Measurements from ENCODE around the gene ZCWPW1.
"Not testable (repeated sequence)": the region's sequence is repeated elsewhere in the genome, so short reads cannot be mapped to it uniquely, and the experiment has no call there.

The ZCWPW1 gene

DNA sequence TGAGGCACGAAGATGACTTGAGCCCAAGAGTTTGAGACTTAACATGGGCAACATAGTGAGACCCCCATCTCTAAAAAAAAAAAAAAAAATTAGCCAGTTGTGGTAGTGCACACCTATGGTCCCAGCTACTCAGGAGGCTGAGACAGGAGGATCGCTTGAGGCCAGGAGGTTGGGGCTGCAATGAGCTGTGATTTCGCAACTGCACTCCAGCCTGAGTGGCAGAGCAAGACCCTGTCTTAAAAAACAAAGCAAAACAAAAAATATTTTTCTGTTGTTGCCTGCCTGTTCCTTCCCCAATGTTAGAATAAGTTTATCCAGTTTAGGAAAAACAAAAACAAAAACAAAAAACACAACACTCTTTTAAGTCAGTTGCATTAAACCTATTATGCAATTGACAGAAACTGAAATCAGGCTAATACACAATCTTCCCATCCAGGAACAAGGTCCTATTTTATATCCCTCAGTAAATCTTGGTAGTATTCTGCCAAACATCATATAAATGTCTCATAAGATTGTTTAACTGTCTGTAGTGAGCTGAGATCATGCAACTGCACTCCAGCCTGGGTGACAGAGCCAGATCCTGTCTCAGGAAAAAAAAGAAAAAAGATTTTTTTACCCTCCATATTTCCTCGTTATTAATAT, 50.3 kb downstream of the ZCWPW1 start:
- no peak overlapping the region for H3K4me3 ChIP-seq (ENCODE audit: severe bottlenecking)

DNA sequence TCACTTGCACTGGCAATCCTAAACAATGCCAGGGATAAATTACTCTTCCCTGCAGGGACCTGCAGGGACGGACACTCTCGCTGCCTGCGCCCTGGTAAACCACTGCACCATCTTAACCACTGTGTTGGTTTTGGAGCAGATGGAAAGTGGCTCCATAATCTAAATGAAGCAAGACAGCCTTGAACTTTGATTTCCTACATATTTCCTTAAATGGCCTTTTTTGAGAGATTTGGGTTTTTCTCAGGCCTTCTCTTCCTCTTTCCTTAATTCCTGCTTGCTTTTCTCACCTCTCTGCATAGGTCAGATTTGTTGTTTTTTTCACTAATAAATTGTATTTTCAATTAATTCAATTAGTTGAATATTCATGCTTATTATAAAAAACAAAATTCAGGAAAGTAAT, 52.4 kb downstream of the ZCWPW1 start:
- no peaks in the 10 kb centered on the region for H3K36me3 ChIP-seq (ENCODE audit: low read depth)
- H3K4me3 ChIP-seq (ENCODE audit: severe bottlenecking), result no peak overlapping the region
- no peak for ATAC-seq (ENCODE audit: low read depth)
- no peaks in the 10 kb centered on the region for H3K9me3 ChIP-seq (ENCODE audit: severe bottlenecking)
- H3K4me1 ChIP-seq (ENCODE audit: insufficient read depth, poor library complexity, severe bottlenecking), result no peaks in the 10 kb centered on the region
- H3K27ac ChIP-seq (ENCODE audit: poor library complexity, severe bottlenecking), result no peak overlapping the region
- no peak for DNase-seq (ENCODE audit: low spot score)
- no peaks in the 10 kb centered on the region for H3K27me3 ChIP-seq (ENCODE audit: insufficient read depth, poor library complexity, severe bottlenecking)
- TF ChIP-seq, protein P1, sequence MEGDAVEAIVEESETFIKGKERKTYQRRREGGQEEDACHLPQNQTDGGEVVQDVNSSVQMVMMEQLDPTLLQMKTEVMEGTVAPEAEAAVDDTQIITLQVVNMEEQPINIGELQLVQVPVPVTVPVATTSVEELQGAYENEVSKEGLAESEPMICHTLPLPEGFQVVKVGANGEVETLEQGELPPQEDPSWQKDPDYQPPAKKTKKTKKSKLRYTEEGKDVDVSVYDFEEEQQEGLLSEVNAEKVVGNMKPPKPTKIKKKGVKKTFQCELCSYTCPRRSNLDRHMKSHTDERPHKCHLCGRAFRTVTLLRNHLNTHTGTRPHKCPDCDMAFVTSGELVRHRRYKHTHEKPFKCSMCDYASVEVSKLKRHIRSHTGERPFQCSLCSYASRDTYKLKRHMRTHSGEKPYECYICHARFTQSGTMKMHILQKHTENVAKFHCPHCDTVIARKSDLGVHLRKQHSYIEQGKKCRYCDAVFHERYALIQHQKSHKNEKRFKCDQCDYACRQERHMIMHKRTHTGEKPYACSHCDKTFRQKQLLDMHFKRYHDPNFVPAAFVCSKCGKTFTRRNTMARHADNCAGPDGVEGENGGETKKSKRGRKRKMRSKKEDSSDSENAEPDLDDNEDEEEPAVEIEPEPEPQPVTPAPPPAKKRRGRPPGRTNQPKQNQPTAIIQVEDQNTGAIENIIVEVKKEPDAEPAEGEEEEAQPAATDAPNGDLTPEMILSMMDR (IDR thresholded peaks at IDR 0.05; ENCODE audit: poor library complexity, severe bottlenecking), result no peak

More for the DNA sequence above, 50.3 kb downstream of the ZCWPW1 start:
- H3K4me1 ChIP-seq (ENCODE audit: insufficient read depth, poor library complexity, severe bottlenecking), result no peaks in the 10 kb centered on the region
- H3K27me3 ChIP-seq (ENCODE audit: insufficient read depth, poor library complexity, severe bottlenecking), result no peaks in the 10 kb centered on the region
- no peak overlapping the region for H3K27ac ChIP-seq (ENCODE audit: poor library complexity, severe bottlenecking)
- ATAC-seq (ENCODE audit: low read depth), result no peak
- no peaks in the 10 kb centered on the region for H3K36me3 ChIP-seq (ENCODE audit: low read depth)
- H3K9me3 ChIP-seq (ENCODE audit: severe bottlenecking), result no peaks in the 10 kb centered on the region
- TF ChIP-seq, protein P1 (IDR thresholded peaks at IDR 0.05; ENCODE audit: poor library complexity, severe bottlenecking), result no peak
- DNase-seq (ENCODE audit: low spot score), result no peak

DNA sequence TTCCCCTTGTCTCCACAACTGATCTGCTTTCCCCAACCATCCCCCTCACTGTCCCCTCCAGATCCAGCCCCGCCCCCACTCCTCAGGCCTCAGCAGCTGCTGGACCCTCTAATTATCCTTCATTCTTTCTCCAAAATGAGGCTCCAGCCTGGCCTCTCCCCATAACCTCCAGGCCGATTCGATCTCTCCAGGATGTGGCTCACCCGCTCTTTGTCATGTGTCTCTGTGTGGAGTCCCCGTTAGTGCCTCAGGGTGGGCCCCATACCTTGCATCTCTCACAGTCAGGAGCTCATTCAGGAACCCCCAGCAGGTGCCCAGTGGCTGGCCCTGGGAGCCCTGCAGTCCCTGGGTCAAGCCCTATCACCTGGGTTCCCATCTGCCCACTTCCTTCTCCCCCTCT, 53.9 kb downstream of the ZCWPW1 start:
- TF ChIP-seq, protein P1 (IDR thresholded peaks at IDR 0.05; ENCODE audit: poor library complexity, severe bottlenecking), result no peak
- no peaks in the 10 kb centered on the region for H3K9me3 ChIP-seq (ENCODE audit: severe bottlenecking)
- H3K4me3 ChIP-seq (ENCODE audit: severe bottlenecking), result no peak overlapping the region
- H3K27me3 ChIP-seq (ENCODE audit: insufficient read depth, poor library complexity, severe bottlenecking), result no peaks in the 10 kb centered on the region
- ATAC-seq (ENCODE audit: low read depth) (no peak), DNase-seq (ENCODE audit: low spot score) (no peak)
- no peaks in the 10 kb centered on the region for H3K36me3 ChIP-seq (ENCODE audit: low read depth)
- H3K27ac ChIP-seq (ENCODE audit: poor library complexity, severe bottlenecking), result no peak overlapping the region
- no peaks in the 10 kb centered on the region for H3K4me1 ChIP-seq (ENCODE audit: insufficient read depth, poor library complexity, severe bottlenecking)

DNA sequence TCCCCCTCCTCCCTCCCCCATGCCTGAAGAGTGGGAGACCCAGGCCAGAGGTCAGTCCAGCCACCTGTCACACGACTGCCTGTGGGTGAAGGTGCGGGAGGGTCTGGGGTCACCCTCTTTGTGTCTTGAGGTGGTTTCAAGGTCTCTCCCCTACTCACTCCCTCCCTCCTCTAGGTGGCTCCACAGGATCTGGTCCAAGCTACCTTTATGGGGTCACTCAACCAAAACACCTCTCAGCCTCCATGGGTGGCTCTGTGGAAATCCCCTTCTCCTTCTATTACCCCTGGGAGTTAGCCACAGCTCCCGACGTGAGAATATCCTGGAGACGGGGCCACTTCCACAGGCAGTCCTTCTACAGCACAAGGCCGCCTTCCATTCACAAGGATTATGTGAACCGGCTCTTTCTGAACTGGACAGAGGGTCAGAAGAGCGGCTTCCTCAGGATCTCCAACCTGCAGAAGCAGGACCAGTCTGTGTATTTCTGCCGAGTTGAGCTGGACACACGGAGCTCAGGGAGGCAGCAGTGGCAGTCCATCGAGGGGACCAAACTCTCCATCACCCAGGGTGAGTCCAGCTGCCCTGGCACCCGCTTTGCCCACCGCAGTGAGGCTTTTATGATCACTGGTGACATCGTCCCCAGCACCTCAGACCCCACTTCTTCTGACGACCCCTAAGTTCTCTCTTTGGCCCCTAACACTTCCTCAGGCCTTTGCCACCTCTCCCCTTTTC, 54.5 kb downstream of the ZCWPW1 start:
- H3K36me3 ChIP-seq (ENCODE audit: low read depth); H3K9me3 ChIP-seq (ENCODE audit: severe bottlenecking); H3K4me3 ChIP-seq (ENCODE audit: severe bottlenecking); H3K27me3 ChIP-seq (ENCODE audit: insufficient read depth, poor library complexity, severe bottlenecking); DNase-seq (ENCODE audit: low spot score); H3K27ac ChIP-seq (ENCODE audit: poor library complexity, severe bottlenecking); H3K4me1 ChIP-seq (ENCODE audit: insufficient read depth, poor library complexity, severe bottlenecking); ATAC-seq (ENCODE audit: low read depth): not testable (repeated sequence)

DNA sequence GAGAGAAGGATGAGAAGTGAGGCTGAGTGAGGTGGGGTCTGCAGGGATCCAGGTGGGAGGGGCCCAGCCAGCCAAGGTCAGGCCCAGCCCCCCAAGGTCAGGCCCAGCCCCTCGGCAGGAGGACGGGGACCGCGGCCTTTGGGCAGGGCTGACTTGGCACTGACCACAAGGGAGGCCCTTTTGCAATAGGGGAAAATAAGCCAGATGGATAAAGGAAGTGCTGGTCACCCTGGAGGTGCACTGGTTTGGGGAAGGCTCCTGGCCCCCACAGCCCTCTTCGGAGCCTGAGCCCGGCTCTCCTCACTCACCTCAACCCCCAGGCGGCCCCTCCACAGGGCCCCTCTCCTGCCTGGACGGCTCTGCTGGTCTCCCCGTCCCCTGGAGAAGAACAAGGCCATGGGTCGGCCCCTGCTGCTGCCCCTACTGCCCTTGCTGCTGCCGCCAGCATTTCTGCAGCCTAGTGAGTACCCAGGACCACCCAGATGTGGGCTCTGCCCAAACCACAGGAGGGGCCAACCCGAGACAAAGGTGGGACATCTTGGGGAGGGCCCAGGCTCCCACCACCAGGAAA, 55.2 kb downstream of the ZCWPW1 start, which contains the start of gene PILRA:
PILRA (plus strand) TSS at position 227 of the 571 bp plus-strand sequence; CDS start at position 397, 170 bp downstream.
- Histone ChIP-seq H3K27ac (ENCODE audit: poor library complexity, severe bottlenecking) (no peak within 1 kb of the TSS), H3K36me3 (ENCODE audit: low read depth) (no peaks in the 10 kb centered on the region), H3K9me3 (ENCODE audit: severe bottlenecking) (no peaks in the 10 kb centered on the region), H3K27me3 (ENCODE audit: insufficient read depth, poor library complexity, severe bottlenecking) (no peaks in the 10 kb centered on the region), H3K4me1 (ENCODE audit: insufficient read depth, poor library complexity, severe bottlenecking) (no peaks in the 10 kb centered on the region), H3K4me3 (ENCODE audit: severe bottlenecking) (no peak within 1 kb of the TSS)
- DNase-seq (ENCODE audit: low spot score) (no peak), ATAC-seq (ENCODE audit: low read depth) (no peak)
- TF ChIP-seq, protein P1 (IDR thresholded peaks at IDR 0.05; ENCODE audit: poor library complexity, severe bottlenecking), result no peak

Measured in RWPE2 (cell line).